A204.1 (cell line): ENCODE results near the gene C1QC.

Experiments
- FAIRE-seq: peaks from 2 replicates; lab custom pipeline; 2012; peaks lifted over from hg19 to GRCh38; lab: Jason Lieb, UNC

C1QC gene

GRCh38 chr1:22619798-22620197, 23.6 kb upstream of the C1QC start:
- FAIRE-seq: no peak

DNA sequence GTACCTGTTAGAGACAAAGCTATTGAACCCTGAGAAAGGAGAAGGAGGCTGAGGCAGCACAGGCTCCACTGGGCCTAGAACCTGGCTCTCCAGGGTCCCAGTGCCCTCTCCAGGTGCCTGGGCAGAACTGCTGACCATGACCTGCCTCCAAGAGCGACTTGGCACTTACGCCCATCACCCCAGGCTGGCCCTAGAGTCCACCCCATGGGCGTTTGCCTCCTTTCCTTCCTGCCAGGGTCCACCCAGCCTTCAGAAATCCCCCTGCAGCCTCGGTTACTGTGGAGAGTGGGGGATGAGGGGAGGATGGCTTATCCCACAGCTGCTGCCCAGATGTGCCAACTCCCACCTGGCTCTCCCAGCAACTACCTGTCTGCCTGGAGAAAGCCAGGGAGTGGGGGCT, 21.7 kb upstream of the C1QC start:
- no peak for FAIRE-seq

DNA sequence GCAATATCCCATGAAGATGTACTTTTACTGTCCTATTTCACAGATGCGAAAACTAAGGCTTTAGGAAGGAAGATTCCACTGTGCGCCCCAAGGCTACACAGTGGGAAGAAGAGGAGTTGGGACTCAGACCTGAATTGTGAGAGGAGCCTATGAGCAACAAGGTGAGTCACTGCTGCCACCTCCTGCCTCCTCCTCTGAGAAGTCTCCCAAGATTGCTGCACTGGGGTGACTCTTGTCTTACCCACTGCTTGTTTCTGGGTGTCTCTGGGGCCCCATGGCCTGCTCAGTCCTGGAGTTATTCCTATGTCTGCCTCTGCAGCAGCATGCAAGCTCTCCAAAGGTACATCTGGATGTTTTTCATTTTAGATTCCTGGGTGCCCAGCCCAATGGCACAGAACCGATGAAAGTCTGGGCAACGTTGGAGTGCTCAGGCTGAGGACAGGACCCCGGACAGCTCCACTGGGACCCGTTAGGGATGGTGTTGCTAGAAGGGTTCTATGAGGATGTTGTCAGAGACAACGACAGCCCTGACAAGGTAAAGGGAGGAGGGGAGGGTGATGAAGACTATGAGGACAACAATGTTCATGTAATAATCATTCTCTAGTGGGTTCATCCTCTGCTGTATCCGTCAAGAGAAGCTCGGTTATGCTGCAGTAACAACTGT, 18.0 kb upstream of the C1QC start:
- FAIRE-seq: no peak

DNA sequence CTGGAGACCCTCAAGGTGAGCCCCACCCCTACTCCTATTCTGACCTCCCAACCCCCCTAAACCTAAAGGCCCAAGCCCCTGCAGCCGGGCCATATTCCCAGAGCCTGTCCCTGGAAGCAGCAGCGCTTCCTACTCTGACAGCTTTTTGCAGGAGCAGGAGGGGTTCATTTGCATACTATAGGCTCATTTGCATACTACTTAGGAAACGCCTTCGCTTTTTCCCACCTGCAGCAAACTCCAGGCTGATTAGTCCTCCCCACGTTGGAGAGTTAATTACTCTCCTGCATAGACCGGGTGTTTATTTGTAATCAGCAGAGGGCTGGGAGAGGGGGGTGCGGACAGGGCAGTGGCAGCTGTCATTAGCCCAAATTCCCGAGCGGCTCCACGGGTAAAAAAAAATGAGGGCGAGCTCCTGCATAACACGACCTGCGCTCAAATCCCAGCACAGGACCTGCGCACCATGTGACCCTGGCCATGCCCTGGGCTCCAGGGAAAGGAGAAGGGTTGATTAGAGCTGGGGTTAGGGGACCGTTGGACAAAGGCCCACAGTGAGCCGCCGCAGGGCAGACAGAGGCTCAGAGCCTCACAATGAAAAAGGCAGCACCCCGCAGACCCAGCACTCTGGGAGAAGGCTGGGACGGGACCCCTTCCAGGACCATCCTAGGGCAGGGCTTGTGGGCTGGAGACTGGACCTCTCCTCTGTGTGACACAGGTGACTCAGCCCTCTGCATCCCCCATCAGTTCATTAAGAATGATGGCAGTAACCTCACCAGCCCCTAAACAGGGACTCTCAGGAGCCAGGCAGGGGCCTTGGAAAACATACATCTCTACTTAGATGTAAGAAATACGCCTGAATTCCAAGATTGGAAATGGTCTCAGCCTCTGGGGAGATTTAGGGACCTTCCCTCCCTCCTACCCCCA, 16.9 kb upstream of the C1QC start:
- FAIRE-seq: no peak

- FAIRE-seq: no peak
Observed at GRCh38 chr1:22627331-22627730, 16.1 kb upstream of the C1QC start.

DNA sequence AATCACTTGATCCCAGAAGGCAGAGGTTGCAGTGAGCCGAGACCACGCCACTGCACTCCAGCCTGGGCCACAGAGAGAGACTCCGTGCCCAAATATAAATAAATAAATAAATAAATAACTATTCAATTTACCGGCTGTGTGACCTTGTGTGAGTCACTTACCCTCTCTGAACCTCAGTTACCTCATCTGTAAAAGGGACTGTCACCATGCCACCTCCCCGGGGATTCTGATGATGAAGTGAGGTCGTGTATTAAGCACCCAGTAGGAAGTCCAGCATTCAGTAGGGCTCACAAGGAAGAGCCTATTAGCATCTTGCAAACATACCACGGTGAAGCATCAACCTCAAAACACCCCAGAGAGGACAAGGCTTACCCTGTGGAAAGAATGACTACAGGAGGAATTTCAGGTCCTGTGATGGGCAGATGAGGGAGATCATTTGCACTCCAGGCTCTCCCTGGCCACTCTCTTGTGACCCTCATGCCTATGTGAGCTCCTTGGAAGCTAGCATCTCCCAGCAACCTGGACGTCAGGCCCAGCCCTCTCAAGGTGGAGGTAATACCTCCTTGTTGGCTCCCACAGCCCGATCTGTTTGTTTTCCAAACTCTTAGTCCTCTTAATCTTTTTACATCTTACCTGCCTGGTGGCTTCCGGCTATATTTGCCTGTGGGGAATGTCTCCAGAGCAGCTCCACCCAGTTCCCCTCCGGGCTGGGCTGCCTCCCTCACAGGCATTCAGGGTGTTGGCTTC, 14.6 kb upstream of the C1QC start:
- FAIRE-seq: no peak

DNA sequence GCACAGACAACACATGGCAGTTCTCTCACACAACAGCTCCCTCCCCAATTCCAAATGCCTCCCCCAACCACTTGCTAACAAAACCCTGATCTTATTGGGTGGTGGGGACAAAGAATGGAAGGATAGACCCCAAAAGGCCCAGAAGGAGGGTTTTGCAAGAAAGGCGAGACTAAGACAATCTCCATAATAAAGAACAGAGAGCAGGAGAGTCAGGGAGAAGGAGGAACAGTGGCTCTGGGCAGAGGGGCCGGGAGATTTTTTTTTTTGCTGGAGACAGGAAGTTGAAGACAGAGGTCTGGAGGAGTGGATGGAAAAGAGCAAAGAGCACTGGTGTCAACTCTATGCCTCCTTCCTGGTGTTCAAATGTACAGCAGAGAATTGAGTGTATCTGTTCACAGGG, 13.5 kb upstream of the C1QC start:
- FAIRE-seq: no peak

DNA sequence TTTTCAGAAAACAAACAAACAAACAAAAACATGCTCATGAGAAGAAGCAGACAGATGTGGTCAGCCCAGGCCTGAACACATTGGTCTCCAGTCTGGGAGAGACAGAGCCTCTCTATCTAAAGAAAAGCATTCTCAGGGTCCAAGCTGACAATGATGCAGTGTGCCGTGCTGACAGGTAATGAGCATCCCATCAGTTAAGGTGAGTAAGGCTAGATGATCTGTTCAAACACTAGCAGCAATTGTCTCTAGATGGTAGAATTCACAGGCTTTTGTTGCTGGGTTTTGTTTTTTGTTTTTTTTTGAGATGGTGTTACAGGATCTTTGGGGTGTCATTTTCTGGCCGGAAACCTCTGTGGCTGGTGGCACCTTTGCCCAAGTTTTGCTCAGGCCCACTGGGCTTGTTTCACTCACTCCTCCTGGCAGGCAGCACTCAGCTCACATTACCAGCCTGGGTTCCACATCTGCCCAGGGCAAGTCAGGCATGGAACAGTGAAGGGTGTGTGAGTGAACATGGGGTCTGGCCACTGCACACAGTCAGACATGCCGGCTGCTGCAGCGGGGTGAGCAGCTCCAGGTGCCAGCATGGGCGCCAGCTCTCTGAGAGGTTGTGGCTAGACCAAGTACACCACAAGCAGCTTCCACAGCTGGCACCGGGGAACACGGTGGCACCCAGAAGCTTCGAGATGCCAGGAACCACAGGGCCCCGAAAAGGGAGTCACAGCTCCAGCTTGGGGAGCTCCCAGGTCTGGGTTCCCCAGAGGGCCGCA, 9.6 kb upstream of the C1QC start:
- no peak for FAIRE-seq

DNA sequence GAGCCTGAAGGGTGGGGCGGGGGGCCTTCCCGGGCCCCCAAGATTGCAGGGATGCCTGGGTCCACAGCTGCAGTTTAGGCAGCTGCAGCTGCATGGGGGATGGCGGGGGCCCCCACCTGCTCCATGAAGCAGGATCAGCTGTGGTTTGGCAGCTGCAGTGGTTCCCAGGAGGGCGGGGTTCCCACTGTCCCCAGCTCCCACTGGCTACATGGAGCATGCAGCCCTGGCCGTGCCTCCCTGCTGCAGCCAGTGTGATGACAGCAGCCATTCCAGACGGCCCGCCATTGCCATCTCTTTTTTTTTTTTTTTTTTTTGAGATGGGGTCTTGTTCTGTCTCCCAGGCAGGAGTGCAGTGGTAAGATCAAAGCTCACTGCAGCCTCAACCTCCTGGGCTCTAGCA, 8.0 kb upstream of the C1QC start:
- no peak for FAIRE-seq

DNA sequence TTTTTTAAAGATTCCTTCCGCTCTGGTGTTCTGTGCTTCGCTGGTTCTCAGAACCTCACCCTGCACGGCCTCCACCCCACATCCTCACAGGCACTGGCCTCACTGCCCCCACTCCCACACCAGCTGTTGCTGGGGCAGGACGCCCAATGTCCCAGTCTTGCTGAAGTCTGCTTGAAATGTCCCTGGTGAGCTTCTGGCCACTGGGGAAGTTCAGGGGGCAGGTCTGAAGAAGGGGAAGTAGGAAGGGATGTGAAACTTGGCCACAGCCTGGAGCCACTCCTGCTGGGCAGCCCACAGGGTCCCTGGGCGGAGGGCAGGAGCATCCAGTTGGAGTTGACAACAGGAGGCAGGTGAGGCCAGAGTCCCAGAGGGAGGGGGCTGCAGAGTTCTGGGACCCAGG, 7.1 kb upstream of the C1QC start, which contains the start of gene C1QA:
Gene C1QA (plus strand): TSS at position 276 of the 400 bp plus-strand sequence. CDS start 989 bp downstream, outside the sequence.
- no peak for FAIRE-seq

- no peak for FAIRE-seq
Observed at GRCh38 chr1:22636927-22637326, 6.5 kb upstream of the C1QC start.

DNA sequence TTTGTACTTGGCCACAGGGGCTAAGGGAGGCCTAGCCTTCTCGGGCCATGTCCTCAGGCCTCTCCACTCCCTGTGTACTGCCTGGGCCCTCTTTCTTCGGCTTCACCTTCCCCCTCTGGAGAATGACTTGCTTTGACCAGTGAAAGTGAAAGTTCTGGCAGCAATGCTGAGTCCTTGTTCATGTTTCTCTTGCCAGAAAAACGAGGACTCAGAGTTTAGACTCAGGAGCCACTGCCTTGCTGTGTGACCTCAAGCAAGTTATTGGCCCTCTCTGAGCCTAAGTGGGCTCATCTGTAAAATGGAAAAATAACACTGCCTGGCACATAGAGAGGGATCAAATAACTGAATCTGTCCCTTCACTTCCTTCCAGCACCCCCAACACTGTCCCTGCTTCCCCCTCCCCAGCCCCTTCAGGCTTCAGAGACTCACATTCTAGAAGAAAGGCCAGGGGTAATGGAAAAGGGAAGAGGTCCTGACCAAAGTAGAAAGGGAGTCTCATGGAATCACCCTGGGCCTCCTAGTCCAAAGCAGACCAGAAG, 5.5 kb upstream of the C1QC start:
- FAIRE-seq: no peak

- no peak for FAIRE-seq
Observed at GRCh38 chr1:22638476-22639234, 4.8 kb upstream of the C1QC start.

GRCh38 chr1:22639286-22639685, 4.1 kb upstream of the C1QC start:
- FAIRE-seq: no peak

DNA sequence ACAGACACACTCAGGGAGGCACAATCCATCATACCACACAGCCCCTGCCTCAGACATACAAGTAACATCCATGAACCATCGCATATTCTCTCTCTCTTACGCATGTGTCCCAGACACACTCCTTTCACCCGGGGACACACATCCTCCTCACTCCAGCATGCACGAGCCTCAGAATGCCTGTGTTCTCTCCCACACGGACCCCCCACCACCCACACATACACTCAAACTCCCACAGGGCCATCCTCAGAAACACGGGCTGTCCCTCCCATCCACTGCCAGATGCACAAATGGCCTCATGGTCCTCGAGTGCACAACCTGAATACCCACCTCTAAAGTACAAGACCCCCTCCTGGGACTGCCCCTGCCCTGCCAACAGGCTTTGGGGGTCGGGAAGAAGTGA, 2.2 kb upstream of the C1QC start:
- no peak for FAIRE-seq

DNA sequence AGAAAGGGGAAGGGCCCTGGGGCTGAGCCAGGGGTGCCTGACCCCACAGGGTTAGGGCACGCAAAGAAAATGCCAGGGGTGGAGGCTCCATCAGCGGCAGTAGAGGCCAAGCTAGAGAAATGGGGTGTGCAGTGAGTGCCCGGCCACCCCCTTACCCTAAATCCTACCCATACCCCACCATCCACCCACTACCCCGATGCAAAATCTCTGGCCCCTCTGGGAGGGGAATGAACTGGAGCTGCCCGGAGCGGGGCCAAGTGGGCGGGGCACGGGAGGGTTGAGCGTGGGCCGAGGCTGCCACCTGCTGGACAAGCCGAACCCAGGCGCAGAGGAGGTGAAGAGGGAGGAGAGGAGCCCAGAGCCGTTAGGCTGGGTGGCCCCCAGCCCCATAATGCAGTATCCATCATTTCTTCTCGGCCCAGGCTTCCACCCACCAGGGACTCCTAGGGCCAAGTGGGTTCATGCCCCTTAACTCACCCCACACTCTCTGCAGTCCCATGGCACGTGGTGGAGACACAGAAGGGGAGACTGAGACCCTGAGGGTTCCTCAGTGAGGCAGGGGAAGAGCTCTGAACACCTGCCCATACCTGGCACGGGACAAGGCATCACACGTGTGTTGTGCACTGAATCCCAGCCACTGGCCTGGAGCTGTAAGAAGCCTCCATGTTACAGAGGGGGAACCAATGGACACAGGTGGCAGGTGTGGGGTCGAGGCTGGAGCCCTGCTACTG, 1.4 kb upstream of the C1QC start:
- no peak for FAIRE-seq

DNA sequence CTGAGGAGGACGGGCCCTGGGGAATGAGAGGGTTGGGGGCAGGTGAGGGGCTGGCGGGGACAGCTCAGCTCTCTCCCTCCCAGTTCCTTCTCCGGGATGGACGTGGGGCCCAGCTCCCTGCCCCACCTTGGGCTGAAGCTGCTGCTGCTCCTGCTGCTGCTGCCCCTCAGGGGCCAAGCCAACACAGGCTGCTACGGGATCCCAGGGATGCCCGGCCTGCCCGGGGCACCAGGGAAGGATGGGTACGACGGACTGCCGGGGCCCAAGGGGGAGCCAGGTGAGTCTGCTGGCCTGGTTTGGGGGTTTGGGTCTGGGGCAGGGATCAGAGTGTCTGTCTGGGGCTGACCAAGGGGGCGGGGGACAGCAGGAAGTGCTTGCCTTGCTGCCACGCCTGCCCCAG, 495 bp downstream of the C1QC start:
- FAIRE-seq: no peak

GRCh38 chr1:22645931-22646330, 2.5 kb downstream of the C1QC start:
- no peak for FAIRE-seq

DNA sequence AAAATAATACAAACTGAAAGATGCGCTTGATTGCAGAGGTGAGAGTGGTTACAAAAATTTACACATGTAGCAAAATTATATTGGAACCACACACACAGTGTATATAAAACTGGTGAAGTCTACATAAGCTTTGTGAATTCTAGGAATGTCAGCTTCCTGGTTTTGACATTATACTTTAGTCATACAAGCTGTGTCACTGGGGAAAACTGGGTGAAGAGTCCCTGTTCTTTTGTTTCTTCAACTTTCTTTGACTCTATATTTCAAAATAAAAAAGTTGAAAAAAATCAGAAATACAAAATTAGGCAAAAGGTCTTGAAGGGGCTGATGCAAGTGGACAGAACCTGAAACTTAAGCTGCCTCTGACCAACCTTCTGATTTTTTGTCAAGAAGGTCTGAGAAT, 3.0 kb downstream of the C1QC start:
- no peak for FAIRE-seq

- no peak for FAIRE-seq
Observed at GRCh38 chr1:22650089-22650693, 6.8 kb downstream of the C1QC start.
